Measurements from ENCODE around the gene L3MBTL3. TPM values are rescaled to one million over a fixed set of nuclear protein-coding genes. Genes with fewer than 3 reads are reported as not detected.

The L3MBTL3 gene
- total RNA-seq, 2 donors from 2014 or later, result 23.7 to 39.7 TPM

GRCh38 chr6:130070326-130070725, 51.9 kb downstream of the L3MBTL3 start:
- DNase-seq, result no peak
- no peaks in the 10 kb centered on the region for H3K9me3 Mint-ChIP-seq
- H3K4me1 ChIP-seq (ENCODE audit: control insufficient read depth, insufficient read depth, low read length), result no peaks in the 10 kb centered on the region
- WGBS, 2 experiments (ENCODE audit: insufficient coverage in 1 of 2, insufficient read length in 1 of 2), result 91 to 100% methylated on average over 1 to 2 of the region's 2 CpGs
- H3K9ac ChIP-seq (ENCODE audit: extremely low read depth, low read length, poor library complexity, severe bottlenecking), result no peak overlapping the region
- H3K4me1 Mint-ChIP-seq, result no peaks in the 10 kb centered on the region
- H3K9me3 ChIP-seq (ENCODE audit: control insufficient read depth, low read length), result no peaks in the 10 kb centered on the region
- no peaks in the 10 kb centered on the region for H3K27me3 Mint-ChIP-seq (ENCODE audit: insufficient read depth)
- H3K4me3 ChIP-seq (ENCODE audit: low read length), result no peak overlapping the region
- H3K36me3 Mint-ChIP-seq (ENCODE audit: low read depth), result peaks cover 28% of the 10 kb centered on the region
- TF ChIP-seq CTCF (conservative IDR thresholded peaks at IDR 0.05), result no peak
- peaks cover 19% of the 10 kb centered on the region for H3K36me3 ChIP-seq (ENCODE audit: control insufficient read depth, insufficient read depth, low read length)
- H3K27ac Mint-ChIP-seq, result no peak overlapping the region
- no peak overlapping the region for H3K27ac ChIP-seq (ENCODE audit: low read depth, low read length)
- no peaks in the 10 kb centered on the region for H3K27me3 ChIP-seq (ENCODE audit: control insufficient read depth, insufficient read depth, low read length, poor library complexity, severe bottlenecking)
- no peak overlapping the region for H3K4me3 Mint-ChIP-seq

- no peak for TF ChIP-seq CTCF (conservative IDR thresholded peaks at IDR 0.05)
- peaks cover 28% of the 10 kb centered on the region for H3K36me3 Mint-ChIP-seq (ENCODE audit: low read depth)
- peaks cover 3% of the 10 kb centered on the region for H3K4me1 Mint-ChIP-seq
- Histone ChIP-seq H3K27me3 (ENCODE audit: control insufficient read depth, insufficient read depth, low read length, poor library complexity, severe bottlenecking) (no peaks in the 10 kb centered on the region), H3K36me3 (ENCODE audit: control insufficient read depth, insufficient read depth, low read length) (peaks cover 19% of the 10 kb centered on the region), H3K4me3 (ENCODE audit: low read length) (no peak overlapping the region), H3K4me1 (ENCODE audit: control insufficient read depth, insufficient read depth, low read length) (no peaks in the 10 kb centered on the region), H3K9me3 (ENCODE audit: control insufficient read depth, low read length) (no peaks in the 10 kb centered on the region), H3K9ac (ENCODE audit: extremely low read depth, low read length, poor library complexity, severe bottlenecking) (no peak overlapping the region), H3K27ac (ENCODE audit: low read depth, low read length) (no peak overlapping the region)
- no peak overlapping the region for H3K4me3 Mint-ChIP-seq
- 85 to 91% methylated on average over 4 to 6 of the region's 6 CpGs for WGBS, 2 experiments (ENCODE audit: insufficient coverage in 1 of 2, insufficient read length in 1 of 2)
- no peak overlapping the region for H3K27ac Mint-ChIP-seq
- no peaks in the 10 kb centered on the region for H3K9me3 Mint-ChIP-seq
- H3K27me3 Mint-ChIP-seq (ENCODE audit: insufficient read depth), result no peaks in the 10 kb centered on the region
- no peak for DNase-seq
Observed at GRCh38 chr6:130070792-130071191, 52.4 kb downstream of the L3MBTL3 start.

GRCh38 chr6:130075879-130076460, 57.6 kb downstream of the L3MBTL3 start:
- Mint-ChIP-seq H3K4me3 (no peak overlapping the region), H3K27me3 (ENCODE audit: insufficient read depth) (no peaks in the 10 kb centered on the region), H3K36me3 (ENCODE audit: low read depth) (peaks cover 10% of the 10 kb centered on the region), H3K27ac (no peak overlapping the region), H3K4me1 (peaks cover 9% of the 10 kb centered on the region), H3K9me3 (no peaks in the 10 kb centered on the region)
- Histone ChIP-seq H3K9ac (ENCODE audit: extremely low read depth, low read length, poor library complexity, severe bottlenecking) (no peak overlapping the region), H3K27ac (ENCODE audit: low read depth, low read length) (no peak overlapping the region), H3K27me3 (ENCODE audit: control insufficient read depth, insufficient read depth, low read length, poor library complexity, severe bottlenecking) (no peaks in the 10 kb centered on the region), H3K4me1 (ENCODE audit: control insufficient read depth, insufficient read depth, low read length) (no peaks in the 10 kb centered on the region), H3K9me3 (ENCODE audit: control insufficient read depth, low read length) (no peaks in the 10 kb centered on the region), H3K4me3 (ENCODE audit: low read length) (no peak overlapping the region), H3K36me3 (ENCODE audit: control insufficient read depth, insufficient read depth, low read length) (peaks cover 7% of the 10 kb centered on the region)
- TF ChIP-seq CTCF (conservative IDR thresholded peaks at IDR 0.05), result no peak
- DNase-seq, result no peak
- 79 to 100% methylated on average over 1 to 3 of the region's 3 CpGs for WGBS, 2 experiments (ENCODE audit: insufficient coverage in 1 of 2, insufficient read length in 1 of 2)

All from endodermal cell (in vitro differentiated cells).